ENCODE data around the gene THAP11.

GRCh38 chr16:67841198-67841815 lies 813 bp upstream of the THAP11 start:
- no peak for TF ChIP-seq CTCF (IDR thresholded peaks at IDR 0.05; ENCODE audit: borderline replicate concordance, extremely low read depth, low read length, poor library complexity, severe bottlenecking)
- no peak for TF ChIP-seq EZH2 (IDR thresholded peaks at IDR 0.05; ENCODE audit: borderline replicate concordance, low read depth, low read length, severe bottlenecking)
